ENCODE results near the gene PRRX2.

DNA sequence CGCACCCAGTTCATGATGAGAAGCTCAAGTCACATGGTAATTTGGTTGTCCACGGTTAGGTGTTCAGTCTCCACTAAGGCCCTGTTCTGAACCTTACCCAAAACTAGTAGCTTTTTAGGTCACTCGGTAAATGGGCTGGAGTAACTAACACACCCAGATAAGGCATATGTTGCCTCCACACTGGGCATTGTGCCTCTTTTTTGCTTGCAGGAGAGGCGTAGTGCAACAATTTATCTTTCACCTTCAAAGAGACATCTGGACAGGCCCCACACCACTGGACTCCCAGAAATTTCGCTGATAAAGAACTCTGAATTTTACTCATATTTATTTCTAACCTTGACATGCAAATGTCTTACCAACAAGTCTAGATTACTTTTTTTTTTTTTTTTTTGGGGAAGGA, 104.2 kb downstream of the PRRX2 start:
- TF ChIP-seq EZH2 (IDR thresholded peaks at IDR 0.05; ENCODE audit: borderline replicate concordance, insufficient read depth, low read depth, low read length, poor library complexity, severe bottlenecking), result no peak
- TF ChIP-seq, protein P1, sequence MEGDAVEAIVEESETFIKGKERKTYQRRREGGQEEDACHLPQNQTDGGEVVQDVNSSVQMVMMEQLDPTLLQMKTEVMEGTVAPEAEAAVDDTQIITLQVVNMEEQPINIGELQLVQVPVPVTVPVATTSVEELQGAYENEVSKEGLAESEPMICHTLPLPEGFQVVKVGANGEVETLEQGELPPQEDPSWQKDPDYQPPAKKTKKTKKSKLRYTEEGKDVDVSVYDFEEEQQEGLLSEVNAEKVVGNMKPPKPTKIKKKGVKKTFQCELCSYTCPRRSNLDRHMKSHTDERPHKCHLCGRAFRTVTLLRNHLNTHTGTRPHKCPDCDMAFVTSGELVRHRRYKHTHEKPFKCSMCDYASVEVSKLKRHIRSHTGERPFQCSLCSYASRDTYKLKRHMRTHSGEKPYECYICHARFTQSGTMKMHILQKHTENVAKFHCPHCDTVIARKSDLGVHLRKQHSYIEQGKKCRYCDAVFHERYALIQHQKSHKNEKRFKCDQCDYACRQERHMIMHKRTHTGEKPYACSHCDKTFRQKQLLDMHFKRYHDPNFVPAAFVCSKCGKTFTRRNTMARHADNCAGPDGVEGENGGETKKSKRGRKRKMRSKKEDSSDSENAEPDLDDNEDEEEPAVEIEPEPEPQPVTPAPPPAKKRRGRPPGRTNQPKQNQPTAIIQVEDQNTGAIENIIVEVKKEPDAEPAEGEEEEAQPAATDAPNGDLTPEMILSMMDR (IDR thresholded peaks at IDR 0.05), result no peak
